ENCODE data around the gene ANKRD13D. TPM values are rescaled to one million over a fixed set of nuclear protein-coding genes. Genes with fewer than 3 reads are reported as not detected.

Gene ANKRD13D
- total RNA-seq, 1 experiment from 2014 or later: 79.6 TPM

DNA sequence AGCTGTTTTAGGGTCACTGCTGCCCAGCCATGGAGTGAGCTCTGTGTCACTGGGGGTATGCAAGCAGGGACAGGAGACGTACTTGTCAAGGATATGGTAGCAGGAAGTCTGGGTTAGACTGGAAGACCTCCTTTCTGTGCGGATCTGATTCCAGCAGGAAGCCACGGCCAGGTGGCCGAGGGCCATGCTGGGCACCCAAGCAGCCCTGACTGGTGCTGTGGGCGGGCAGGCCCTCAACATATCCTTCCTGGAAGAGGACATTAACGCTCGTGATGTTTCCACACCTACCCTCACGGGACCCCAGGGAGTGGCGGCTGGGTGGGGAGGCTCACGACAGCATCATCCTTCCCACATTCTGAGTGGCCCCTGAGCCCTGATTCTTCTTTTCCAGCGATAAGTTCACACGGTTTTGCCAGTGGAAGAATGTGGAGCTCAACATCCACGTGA is 8.7 kb upstream of the ANKRD13D start:
- no peak overlapping the region for H3K27ac ChIP-seq
- H3K9me2 ChIP-seq (ENCODE audit: insufficient read depth): no peaks in the 10 kb centered on the region
- H3K4me3 ChIP-seq: no peak overlapping the region
- H3K4me2 ChIP-seq: no peak overlapping the region
- CTCF ChIA-PET: no interaction called here
- BruUV-seq (replicated peaks): no TSS peak
- POLR2A ChIA-PET (ENCODE audit: unreplicated experiment): no interaction called here
- no peak for DNase-seq
- TF ChIP-seq EZH2 (IDR thresholded peaks at IDR 0.05; ENCODE audit: low read depth): no peak
- TF ChIP-seq, protein P1, sequence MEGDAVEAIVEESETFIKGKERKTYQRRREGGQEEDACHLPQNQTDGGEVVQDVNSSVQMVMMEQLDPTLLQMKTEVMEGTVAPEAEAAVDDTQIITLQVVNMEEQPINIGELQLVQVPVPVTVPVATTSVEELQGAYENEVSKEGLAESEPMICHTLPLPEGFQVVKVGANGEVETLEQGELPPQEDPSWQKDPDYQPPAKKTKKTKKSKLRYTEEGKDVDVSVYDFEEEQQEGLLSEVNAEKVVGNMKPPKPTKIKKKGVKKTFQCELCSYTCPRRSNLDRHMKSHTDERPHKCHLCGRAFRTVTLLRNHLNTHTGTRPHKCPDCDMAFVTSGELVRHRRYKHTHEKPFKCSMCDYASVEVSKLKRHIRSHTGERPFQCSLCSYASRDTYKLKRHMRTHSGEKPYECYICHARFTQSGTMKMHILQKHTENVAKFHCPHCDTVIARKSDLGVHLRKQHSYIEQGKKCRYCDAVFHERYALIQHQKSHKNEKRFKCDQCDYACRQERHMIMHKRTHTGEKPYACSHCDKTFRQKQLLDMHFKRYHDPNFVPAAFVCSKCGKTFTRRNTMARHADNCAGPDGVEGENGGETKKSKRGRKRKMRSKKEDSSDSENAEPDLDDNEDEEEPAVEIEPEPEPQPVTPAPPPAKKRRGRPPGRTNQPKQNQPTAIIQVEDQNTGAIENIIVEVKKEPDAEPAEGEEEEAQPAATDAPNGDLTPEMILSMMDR (conservative IDR thresholded peaks at IDR 0.05): no peak
- peaks cover 20% of the 10 kb centered on the region for H3K79me2 ChIP-seq (ENCODE audit: low read depth)
- peaks cover 5% of the 10 kb centered on the region; the same call in 1 of the 2 replicates for H3F3A ChIP-seq (ENCODE audit: insufficient read depth, low read depth)
- H3K36me3 ChIP-seq (ENCODE audit: low read depth): peaks cover 4% of the 10 kb centered on the region; the same call in 1 of the 2 replicates
- peaks cover 20% of the 10 kb centered on the region for H4K20me1 ChIP-seq (ENCODE audit: insufficient read depth)
- H3K4me1 ChIP-seq (replicated peaks; ENCODE audit: insufficient read depth): no peaks in the 10 kb centered on the region
- no peak overlapping the region for H2AFZ ChIP-seq
- H3K9me3 ChIP-seq (ENCODE audit: insufficient read depth, low read depth): no peaks in the 10 kb centered on the region
- intact Hi-C loops (cut with micrococcal nuclease; ENCODE audit: unreplicated experiment): no loop called here
- no peaks in the 10 kb centered on the region for H3K27me3 ChIP-seq (ENCODE audit: insufficient read depth, low read depth)

DNA sequence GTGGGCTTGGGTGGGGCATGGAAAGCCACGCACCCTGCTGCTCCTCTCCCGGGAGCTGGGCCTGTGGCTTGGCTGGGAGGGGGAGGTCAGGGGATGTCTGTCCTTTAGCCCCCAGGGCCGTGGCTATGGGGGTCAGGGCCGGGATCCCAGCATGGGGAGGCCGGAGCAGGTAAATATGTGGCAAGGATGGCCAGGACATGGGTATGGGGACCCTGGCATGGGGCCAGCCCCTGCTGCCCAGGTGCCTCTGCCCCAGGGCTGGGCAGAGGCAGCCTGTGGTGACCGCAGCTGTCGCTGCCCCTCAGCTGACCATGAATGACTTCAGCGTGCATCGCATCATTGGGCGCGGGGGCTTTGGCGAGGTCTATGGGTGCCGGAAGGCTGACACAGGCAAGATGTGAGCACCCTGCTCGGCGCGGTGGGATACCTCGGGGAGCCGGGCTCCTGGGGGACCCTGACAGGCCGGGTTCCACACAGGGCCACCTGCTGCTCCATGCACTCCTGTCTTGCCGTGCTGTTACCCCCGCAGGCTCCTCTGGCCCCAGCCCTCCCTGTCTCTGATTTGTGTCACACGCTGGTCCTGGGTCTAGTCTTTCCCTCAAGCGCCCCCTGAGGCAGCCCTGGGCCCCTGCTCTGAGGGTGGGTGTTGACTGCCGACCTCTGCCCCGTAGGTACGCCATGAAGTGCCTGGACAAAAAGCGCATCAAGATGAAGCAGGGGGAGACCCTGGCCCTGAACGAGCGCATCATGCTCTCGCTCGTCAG is 8.1 kb upstream of the ANKRD13D start:
- Histone ChIP-seq H3K79me2 (ENCODE audit: low read depth) (peaks cover 14% of the 10 kb centered on the region), H3F3A (ENCODE audit: insufficient read depth, low read depth) (peaks cover 3% of the 10 kb centered on the region; the same call in 1 of the 2 replicates), H2AFZ (no peak overlapping the region), H3K9me3 (ENCODE audit: insufficient read depth, low read depth) (no peaks in the 10 kb centered on the region), H4K20me1 (ENCODE audit: insufficient read depth) (peaks cover 14% of the 10 kb centered on the region), H3K36me3 (ENCODE audit: low read depth) (peaks cover 6% of the 10 kb centered on the region; the same call in 1 of the 2 replicates), H3K4me3 (no peak overlapping the region), H3K9me2 (ENCODE audit: insufficient read depth) (no peaks in the 10 kb centered on the region), H3K27ac (no peak overlapping the region), H3K4me1 (replicated peaks; ENCODE audit: insufficient read depth) (no peaks in the 10 kb centered on the region), H3K27me3 (ENCODE audit: insufficient read depth, low read depth) (no peaks in the 10 kb centered on the region), H3K4me2 (no peak overlapping the region)
- POLR2A ChIA-PET (ENCODE audit: unreplicated experiment): no interaction called here
- DNase-seq: no peak
- CTCF ChIA-PET: no interaction called here
- intact Hi-C loops (cut with micrococcal nuclease; ENCODE audit: unreplicated experiment): no loop called here
- TF ChIP-seq, protein P1 (conservative IDR thresholded peaks at IDR 0.05): no peak
- no peak for TF ChIP-seq EZH2 (IDR thresholded peaks at IDR 0.05; ENCODE audit: low read depth)
- no TSS peak for BruUV-seq (replicated peaks)

DNA sequence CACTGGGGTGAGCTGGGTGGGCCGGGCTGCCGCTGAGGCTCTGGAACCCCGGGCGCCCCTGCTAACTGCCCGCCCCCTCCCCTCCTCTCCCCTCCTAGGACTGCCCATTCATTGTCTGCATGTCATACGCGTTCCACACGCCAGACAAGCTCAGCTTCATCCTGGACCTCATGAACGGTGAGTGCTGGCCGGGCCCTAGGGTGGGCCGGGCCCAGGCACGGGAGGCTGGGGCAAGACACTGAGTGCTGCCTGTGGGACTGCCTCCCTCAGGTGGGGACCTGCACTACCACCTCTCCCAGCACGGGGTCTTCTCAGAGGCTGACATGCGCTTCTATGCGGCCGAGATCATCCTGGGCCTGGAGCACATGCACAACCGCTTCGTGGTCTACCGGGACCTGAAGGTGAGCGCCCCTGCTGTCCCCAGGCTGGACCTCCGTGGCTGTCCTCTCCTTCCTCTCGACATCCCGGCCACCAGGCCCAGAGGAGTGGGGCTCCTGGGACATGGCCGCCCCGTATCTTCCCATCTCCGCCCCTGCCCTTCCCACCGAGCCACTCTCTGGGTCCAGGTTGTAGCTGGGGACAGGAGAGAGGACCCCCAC is 7.5 kb upstream of the ANKRD13D start:
- Histone ChIP-seq H3F3A (ENCODE audit: insufficient read depth, low read depth) (peaks cover 6% of the 10 kb centered on the region; the same call in 1 of the 2 replicates), H3K9me3 (ENCODE audit: insufficient read depth, low read depth) (no peaks in the 10 kb centered on the region), H3K27ac (no peak overlapping the region), H3K9me2 (ENCODE audit: insufficient read depth) (no peaks in the 10 kb centered on the region), H3K79me2 (ENCODE audit: low read depth) (0 out of 2 replicates have a peak, but pooled peaks cover 7% of the 10 kb centered on the region), H4K20me1 (ENCODE audit: insufficient read depth) (peaks cover 10% of the 10 kb centered on the region; the same call in 1 of the 2 replicates), H3K4me2 (no peak overlapping the region), H3K4me3 (no peak overlapping the region), H2AFZ (no peak overlapping the region), H3K36me3 (ENCODE audit: low read depth) (peaks cover 8% of the 10 kb centered on the region; the same call in 1 of the 2 replicates), H3K27me3 (ENCODE audit: insufficient read depth, low read depth) (no peaks in the 10 kb centered on the region), H3K4me1 (replicated peaks; ENCODE audit: insufficient read depth) (no peaks in the 10 kb centered on the region)
- CTCF ChIA-PET: no interaction called here
- POLR2A ChIA-PET (ENCODE audit: unreplicated experiment): no interaction called here
- no TSS peak for BruUV-seq (replicated peaks)
- TF ChIP-seq EZH2 (IDR thresholded peaks at IDR 0.05; ENCODE audit: low read depth): no peak
- TF ChIP-seq, protein P1 (conservative IDR thresholded peaks at IDR 0.05): no peak
- DNase-seq: no peak
- intact Hi-C loops (cut with micrococcal nuclease; ENCODE audit: unreplicated experiment): no loop called here

Data from PC-9 (cell line).